ENCODE measurements around the gene FOXK1.
"Not testable (repeated sequence)": the region's sequence is repeated elsewhere in the genome, so short reads cannot be mapped to it uniquely, and the experiment has no call there.

Gene FOXK1

GRCh38 chr7:4791738-4792536 lies 109.8 kb downstream of the FOXK1 start:
- Histone ChIP-seq H3K4me1 (no peaks in the 10 kb centered on the region), H3K4me3 (ENCODE audit: low read depth, low read length) (no peak overlapping the region), H3K27me3 (no peaks in the 10 kb centered on the region), H3K9me3 (no peaks in the 10 kb centered on the region), H3K36me3 (peaks cover 6% of the 10 kb centered on the region; the same call in 1 of the 2 replicates)
- DNase-seq, result peak; percentile 69
- TF ChIP-seq CTCF (IDR thresholded peaks at IDR 0.05; ENCODE audit: low read depth, low read length), result peak; percentile 39

- DNase-seq, result peak; percentile 11
- no peak for TF ChIP-seq CTCF (IDR thresholded peaks at IDR 0.05; ENCODE audit: low read depth, low read length)
- no peaks in the 10 kb centered on the region for H3K27me3 ChIP-seq
- H3K4me1 ChIP-seq, result no peaks in the 10 kb centered on the region
- no peak overlapping the region for H3K4me3 ChIP-seq (ENCODE audit: low read depth, low read length)
- no peaks in the 10 kb centered on the region for H3K9me3 ChIP-seq
- peaks cover 6% of the 10 kb centered on the region; the same call in 1 of the 2 replicates for H3K36me3 ChIP-seq
Measured at GRCh38 chr7:4792537-4793126, 110.5 kb downstream of the FOXK1 start.

GRCh38 chr7:4793385-4793993 lies 111.4 kb downstream of the FOXK1 start:
- H3K36me3 ChIP-seq; H3K27me3 ChIP-seq; H3K9me3 ChIP-seq; H3K4me3 ChIP-seq (ENCODE audit: low read depth, low read length); H3K4me1 ChIP-seq; DNase-seq: not testable (repeated sequence)

GRCh38 chr7:4794171-4794570 lies 112.1 kb downstream of the FOXK1 start:
- not testable (repeated sequence) for H3K9me3 ChIP-seq; H3K27me3 ChIP-seq; H3K4me3 ChIP-seq (ENCODE audit: low read depth, low read length); DNase-seq; H3K36me3 ChIP-seq; H3K4me1 ChIP-seq

GRCh38 chr7:4794591-4795350 lies 112.7 kb downstream of the FOXK1 start:
- Histone ChIP-seq H3K9me3 (no peaks in the 10 kb centered on the region), H3K4me1 (no peaks in the 10 kb centered on the region; the same call in 1 of the 2 replicates), H3K36me3 (peaks cover 6% of the 10 kb centered on the region; the same call in 1 of the 2 replicates), H3K27me3 (no peaks in the 10 kb centered on the region), H3K4me3 (ENCODE audit: low read depth, low read length) (no peak overlapping the region)
- no peak for TF ChIP-seq CTCF (IDR thresholded peaks at IDR 0.05; ENCODE audit: low read depth, low read length)
- no peak for DNase-seq

GRCh38 chr7:4796453-4796852 lies 114.4 kb downstream of the FOXK1 start:
- TF ChIP-seq CTCF (IDR thresholded peaks at IDR 0.05; ENCODE audit: low read depth, low read length), result no peak
- H3K4me3 ChIP-seq (ENCODE audit: low read depth, low read length), result no peak overlapping the region
- no peaks in the 10 kb centered on the region for H3K27me3 ChIP-seq
- no peak for DNase-seq
- H3K4me1 ChIP-seq, result peaks cover 3% of the 10 kb centered on the region; the same call in 1 of the 2 replicates
- no peaks in the 10 kb centered on the region for H3K9me3 ChIP-seq
- peaks cover 6% of the 10 kb centered on the region; the same call in 1 of the 2 replicates for H3K36me3 ChIP-seq
